ENCODE measurements around the gene MTARC2.

GRCh38 chr1:220710333-220710732, 37.8 kb upstream of the MTARC2 start:
- no peak for TF ChIP-seq CTCF (conservative IDR thresholded peaks at IDR 0.05 in 1 of 2, IDR thresholded peaks at IDR 0.05 in 1 of 2; ENCODE audit: low read depth in 1 of 2, low read length in 2 of 2)
- no peak for TF ChIP-seq EZH2 (IDR thresholded peaks at IDR 0.05; ENCODE audit: low read length, missing control alignments)
